Mucosa of rectum (tissue), 2 donors: ENCODE measurements around the gene TMEM187.

Source experiments
- H3K27ac ChIP-seq, 2 donors: one replicate each; pipeline ENCODE4 v1.7.0; 2013; ENCODE audit warnings: inconsistent platforms in 2 of 2, low read depth in 2 of 2, low read length in 2 of 2
- H3K27me3 ChIP-seq, 2 donors: one replicate each; pipeline ENCODE4 v1.7.0; 2013; ENCODE audit warnings: low read length in 2 of 2; ENCODE audit not compliant: control insufficient read depth in 2 of 2, insufficient read depth in 2 of 2
- H3K36me3 ChIP-seq, 2 donors: one replicate each; pipeline ENCODE4 v1.7.0; 2013; ENCODE audit warnings: low read length in 2 of 2; ENCODE audit not compliant: control insufficient read depth in 2 of 2, insufficient read depth in 2 of 2
- H3K4me1 ChIP-seq, 2 donors: one replicate each; pipeline ENCODE4 v1.7.0; 2013; ENCODE audit warnings: low read length in 2 of 2, mild to moderate bottlenecking in 1 of 2; ENCODE audit not compliant: control insufficient read depth in 2 of 2, insufficient read depth in 2 of 2
- H3K4me3 ChIP-seq, 2 donors: one replicate each; pipeline ENCODE4 v1.7.0; 2013; ENCODE audit warnings: low read length in 2 of 2
- H3K9ac ChIP-seq, 2 donors: one replicate each; pipeline ENCODE4 v1.7.0; 2013; ENCODE audit warnings: low read length in 2 of 2, low read depth in 1 of 2, mild to moderate bottlenecking in 1 of 2
- H3K9me3 ChIP-seq, 2 donors: one replicate each; pipeline ENCODE4 v1.7.0; 2013; ENCODE audit warnings: low read length in 2 of 2; ENCODE audit not compliant: control insufficient read depth in 2 of 2
- donor health status: healthy.
- donor health status: Normal muscosa, but diverticular disease.

Gene TMEM187

DNA sequence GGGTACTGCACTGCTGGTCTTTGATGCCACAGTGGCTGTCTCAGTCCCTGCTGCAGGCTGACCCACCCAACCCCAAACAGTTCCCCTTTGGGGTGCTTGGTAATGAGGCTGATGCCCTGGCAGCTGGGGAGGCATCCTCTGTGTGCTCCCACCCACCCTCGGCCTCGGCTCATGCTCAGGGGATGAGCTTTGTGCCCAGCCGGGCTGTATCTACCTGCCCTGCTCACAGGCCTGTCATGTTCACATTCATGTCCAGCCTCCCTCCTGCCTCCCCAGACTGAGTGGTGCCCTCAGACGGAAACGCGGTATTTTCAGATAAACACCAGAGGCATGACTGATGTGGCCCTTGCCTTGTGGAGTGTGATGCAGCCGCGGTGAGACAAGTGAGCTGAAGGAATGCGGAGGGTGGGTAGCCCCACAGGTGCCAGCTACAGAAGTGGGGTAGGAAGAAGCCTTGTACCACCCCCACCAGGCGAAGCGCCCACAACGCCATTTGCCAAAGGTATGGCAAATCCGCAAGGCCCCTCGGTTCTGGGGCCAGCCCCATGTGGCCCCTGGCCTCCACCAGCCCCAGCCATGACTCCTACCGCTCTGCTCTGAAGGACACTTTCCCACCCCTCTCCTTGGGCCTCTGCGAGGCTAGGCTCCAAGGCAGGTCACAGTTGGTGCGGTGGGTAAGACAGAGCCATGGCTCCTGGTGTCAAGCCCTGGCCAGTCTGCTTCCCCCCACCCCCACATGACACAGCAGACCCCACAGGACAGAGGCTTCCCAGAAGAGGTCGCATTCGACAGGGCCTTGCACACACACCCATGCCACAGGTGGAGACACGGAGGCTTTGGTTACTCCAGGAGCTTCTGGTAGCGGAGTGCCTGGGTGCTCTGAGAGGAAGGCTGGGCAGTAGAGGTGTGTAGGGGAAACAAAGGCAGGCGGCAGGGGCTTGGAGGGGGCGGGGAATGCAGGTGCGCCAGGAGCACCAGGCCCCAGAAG lies 26.3 kb upstream of the TMEM187 start:
- Histone ChIP-seq H3K4me3 (no peak overlapping the region), H3K27me3 (peaks cover 0 to 2% of the 10 kb centered on the region in 2 donors), H3K9me3 (no peaks in the 10 kb centered on the region), H3K4me1 (peaks cover 3 to 5% of the 10 kb centered on the region in 2 donors), H3K36me3 (peaks cover 3 to 19% of the 10 kb centered on the region in 2 donors), H3K27ac (no peak overlapping the region), H3K9ac (no peak overlapping the region)

DNA sequence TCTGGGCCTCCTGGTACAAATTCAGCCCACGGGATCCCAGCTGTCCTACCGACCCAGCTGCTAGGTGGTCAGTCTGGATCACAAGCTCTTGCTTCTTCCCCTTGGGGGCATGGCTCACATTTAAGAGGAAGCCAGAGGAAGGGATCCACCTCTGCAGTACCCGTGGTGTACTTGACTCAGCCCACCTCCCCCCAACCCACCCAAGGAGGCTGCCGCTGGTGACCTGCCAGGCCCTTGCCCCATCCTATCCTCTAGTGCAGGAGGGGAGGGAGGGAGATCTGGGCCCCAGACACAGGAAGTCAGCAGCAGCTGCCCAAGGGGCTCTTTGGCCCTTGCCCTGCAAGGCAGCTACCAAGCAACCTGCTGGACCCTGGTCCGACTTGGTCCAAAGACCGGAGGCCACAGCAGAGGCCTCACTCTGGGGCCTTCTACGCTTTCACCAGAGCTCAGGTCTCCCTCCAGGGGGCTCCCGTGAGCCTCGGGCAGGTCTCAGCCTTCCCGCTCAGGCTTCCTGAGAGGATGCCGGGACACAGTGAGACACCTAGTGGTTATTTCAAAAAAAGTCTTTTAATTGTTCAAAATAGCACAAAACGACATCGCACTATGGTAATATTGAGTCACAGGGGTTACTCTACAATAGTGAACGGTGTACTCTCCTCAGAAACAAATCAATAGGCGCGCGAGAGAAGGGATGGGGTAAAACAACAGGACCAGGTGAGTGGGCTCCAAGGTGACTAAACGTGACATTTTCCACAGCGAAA lies 25.4 kb upstream of the TMEM187 start:
- peaks cover 0 to 2% of the 10 kb centered on the region in 2 donors for H3K27me3 ChIP-seq
- H3K4me1 ChIP-seq: peaks cover 3 to 5% of the 10 kb centered on the region in 2 donors
- H3K27ac ChIP-seq: peak overlapping the region in 1 of 2 donors; percentile 9
- H3K9ac ChIP-seq: no peak overlapping the region
- no peak overlapping the region for H3K4me3 ChIP-seq
- no peaks in the 10 kb centered on the region for H3K9me3 ChIP-seq
- peaks cover 10 to 28% of the 10 kb centered on the region in 2 donors for H3K36me3 ChIP-seq

DNA sequence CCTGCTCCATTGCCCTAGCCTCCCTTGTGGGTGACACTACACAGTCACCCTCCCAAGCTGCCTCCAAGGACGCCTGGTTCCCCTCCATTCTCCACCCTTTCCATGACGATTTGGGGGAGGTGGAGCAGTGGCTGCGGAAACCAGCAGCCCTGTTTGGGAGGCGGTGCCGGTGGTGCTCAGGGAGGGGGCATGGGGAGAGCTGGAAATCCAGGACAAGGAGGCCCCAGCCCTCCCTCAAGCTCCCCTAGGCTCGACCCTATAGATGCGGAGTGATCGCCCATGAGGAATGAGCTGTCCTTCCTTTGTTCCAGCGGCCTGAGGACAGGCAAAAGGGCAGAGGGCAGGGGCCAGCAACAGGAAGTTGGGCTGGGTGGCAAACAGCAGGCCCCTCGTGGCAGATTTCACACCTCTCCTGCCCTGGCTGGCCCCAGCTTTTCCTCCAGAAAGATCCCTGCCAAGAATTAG lies 24.5 kb upstream of the TMEM187 start:
- H3K4me1 ChIP-seq: peaks cover 3 to 5% of the 10 kb centered on the region in 2 donors
- H3K9me3 ChIP-seq: no peaks in the 10 kb centered on the region
- no peak overlapping the region for H3K9ac ChIP-seq
- no peak overlapping the region for H3K4me3 ChIP-seq
- peak overlapping the region in 1 of 2 donors; percentile 9 for H3K27ac ChIP-seq
- peaks cover 0 to 2% of the 10 kb centered on the region in 2 donors for H3K27me3 ChIP-seq
- H3K36me3 ChIP-seq: peaks cover 11 to 31% of the 10 kb centered on the region in 2 donors

DNA sequence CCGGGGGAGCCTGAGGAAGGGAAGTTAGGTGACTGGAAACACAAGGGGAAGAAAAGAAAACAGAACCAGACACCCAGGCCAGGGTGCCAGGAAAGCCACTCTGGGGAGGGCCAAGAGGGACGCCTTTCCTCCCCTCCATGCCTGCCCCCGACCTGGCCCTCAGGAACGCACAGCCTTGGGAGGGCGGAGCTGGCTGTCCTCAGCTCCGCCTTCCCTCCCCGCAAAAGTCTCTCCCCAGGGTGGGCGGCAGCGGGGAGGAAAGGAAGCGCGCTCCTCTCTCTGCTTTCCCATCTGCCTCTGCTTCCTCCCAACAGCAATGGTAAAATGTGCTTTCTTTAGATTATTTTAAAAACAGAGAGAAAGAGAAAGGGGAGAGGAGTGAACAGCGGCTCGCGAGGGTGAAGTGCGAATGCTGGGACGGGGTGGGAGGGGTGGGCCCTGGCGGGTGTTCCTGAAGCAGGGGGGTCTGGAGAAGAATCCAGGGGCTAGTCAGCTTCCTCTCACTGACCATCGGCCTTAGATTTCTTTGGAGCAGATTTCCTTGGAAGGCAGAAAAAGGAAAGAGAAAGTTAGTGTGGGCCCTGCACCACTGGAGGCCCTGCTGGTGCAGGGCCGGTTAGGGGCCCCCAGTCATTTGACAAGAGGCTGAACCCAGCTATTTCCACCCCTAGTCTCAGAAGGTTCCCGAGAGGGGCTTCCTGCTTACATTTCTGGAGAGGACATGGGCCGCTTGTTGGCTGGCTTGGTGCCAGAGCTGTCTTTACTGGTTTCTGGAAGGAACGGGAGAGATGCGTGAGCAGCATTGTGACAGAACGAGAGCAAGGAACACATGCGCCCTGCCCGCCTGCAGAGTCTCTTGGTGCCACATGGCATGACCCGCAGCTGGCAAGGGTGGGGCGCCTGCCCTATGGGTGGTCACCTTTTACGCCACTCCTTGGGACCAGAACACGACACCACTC lies 23.4 kb upstream of the TMEM187 start:
- peaks cover 13 to 36% of the 10 kb centered on the region in 2 donors for H3K36me3 ChIP-seq

DNA sequence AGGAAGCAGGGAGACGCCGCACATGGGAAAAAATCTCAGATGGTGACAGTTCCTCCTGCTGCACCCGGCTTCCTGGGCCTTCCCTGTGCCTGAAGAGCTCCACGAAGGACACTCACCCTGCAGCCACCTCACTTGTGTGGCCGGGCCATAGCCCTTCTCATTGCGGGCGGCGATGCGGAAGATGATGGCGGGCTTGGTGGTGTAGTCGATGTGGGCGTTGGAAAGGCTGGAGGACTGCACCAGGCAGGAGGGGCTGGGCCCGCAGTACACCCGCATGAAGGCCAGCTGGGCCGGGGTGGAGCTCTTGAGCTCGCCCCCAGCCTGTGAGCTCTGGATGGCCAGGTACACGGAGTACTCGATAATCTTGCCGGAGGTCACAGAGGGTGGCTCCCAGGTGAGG lies 22.4 kb upstream of the TMEM187 start:
- Histone ChIP-seq H3K4me3 (no peak overlapping the region), H3K4me1 (peaks cover 0 to 5% of the 10 kb centered on the region in 2 donors), H3K27me3 (no peaks in the 10 kb centered on the region), H3K9ac (no peak overlapping the region), H3K27ac (no peak overlapping the region), H3K9me3 (no peaks in the 10 kb centered on the region), H3K36me3 (peaks cover 13 to 41% of the 10 kb centered on the region in 2 donors)

More for the DNA sequence above, 23.4 kb upstream of the TMEM187 start:
- no peak overlapping the region for H3K9ac ChIP-seq
- H3K27me3 ChIP-seq: peaks cover 0 to under 1% of the 10 kb centered on the region in 2 donors
- H3K4me1 ChIP-seq: peaks cover 0 to 5% of the 10 kb centered on the region in 2 donors
- H3K27ac ChIP-seq: no peak overlapping the region
- no peak overlapping the region for H3K4me3 ChIP-seq
- H3K9me3 ChIP-seq: no peaks in the 10 kb centered on the region

DNA sequence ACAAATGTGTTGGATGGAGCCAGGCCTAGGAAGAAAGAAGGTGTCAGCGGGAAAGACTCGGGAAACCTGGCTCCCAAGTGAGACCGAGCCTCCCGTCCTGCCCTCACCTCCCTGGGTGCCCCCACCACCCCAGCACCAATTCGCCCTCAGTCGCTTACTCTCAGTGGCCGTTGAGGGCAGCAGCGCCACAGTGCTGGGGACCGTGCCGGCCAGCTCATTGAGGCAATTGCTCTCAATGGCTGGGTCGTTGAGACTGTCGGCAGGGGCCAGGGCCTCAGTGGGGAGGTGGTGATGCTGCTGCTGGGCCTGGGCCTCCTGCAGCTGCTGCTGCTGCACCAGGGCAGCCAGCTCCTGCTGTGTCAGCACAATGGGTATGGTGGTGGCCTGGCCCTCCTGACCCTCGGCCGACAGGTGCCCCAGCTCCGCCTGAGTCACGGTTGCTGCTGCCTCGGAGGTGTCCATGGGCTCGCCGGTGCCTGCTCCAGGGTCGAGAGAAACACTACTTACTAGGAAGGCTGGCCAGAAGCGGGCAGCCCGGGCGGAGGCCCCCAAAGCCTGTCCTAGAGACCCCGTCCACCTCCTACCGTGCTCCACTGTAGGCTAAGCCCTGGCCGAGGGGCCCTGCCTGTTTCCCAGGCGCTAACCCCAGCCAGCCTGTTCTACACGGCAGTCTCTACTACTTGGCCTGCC lies 20.7 kb upstream of the TMEM187 start:
- no peak overlapping the region for H3K4me3 ChIP-seq
- H3K9ac ChIP-seq: no peak overlapping the region
- H3K27me3 ChIP-seq: no peaks in the 10 kb centered on the region
- peaks cover 0 to 5% of the 10 kb centered on the region in 2 donors for H3K4me1 ChIP-seq
- H3K36me3 ChIP-seq: peaks cover 24 to 57% of the 10 kb centered on the region in 2 donors
- peak overlapping the region in 1 of 2 donors; percentile 9 for H3K27ac ChIP-seq
- H3K9me3 ChIP-seq: no peaks in the 10 kb centered on the region

DNA sequence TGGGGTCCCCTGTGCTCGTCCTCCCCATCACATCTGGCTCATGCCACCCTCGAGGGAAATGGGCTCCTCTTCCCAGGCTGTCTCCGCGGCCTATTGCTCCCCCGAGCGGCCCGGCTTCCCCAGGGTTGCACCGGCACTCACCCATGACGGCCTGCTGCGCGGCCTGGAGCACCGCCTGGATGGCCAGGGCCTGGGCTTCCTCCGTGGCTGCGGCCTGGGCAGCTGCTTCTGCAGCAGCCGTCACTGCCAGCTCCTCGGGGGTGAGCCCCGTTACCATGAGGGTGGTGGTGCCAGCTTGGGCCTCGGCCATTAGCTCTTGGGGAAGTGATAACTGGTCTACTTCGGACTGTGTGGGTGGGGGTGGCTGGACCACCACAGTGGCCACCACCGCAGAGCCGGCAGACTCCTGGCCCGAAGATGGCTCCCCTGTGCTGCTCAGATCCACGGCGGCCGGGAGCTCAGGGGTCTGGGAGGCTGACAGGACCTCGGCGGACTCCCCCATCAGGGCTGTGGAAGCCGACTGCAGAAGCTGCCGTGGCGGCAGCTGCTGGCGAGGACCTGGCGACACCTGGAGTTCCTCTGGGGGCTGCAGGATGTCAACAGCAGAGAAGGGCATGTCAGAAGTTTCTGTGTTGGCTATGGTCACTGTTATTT lies 20.1 kb upstream of the TMEM187 start:
- no peak overlapping the region for H3K4me3 ChIP-seq
- no peaks in the 10 kb centered on the region for H3K9me3 ChIP-seq
- H3K9ac ChIP-seq: no peak overlapping the region
- peaks cover 31 to 64% of the 10 kb centered on the region in 2 donors for H3K36me3 ChIP-seq
- H3K27ac ChIP-seq: peak overlapping the region in 1 of 2 donors; percentile 35
- H3K27me3 ChIP-seq: no peaks in the 10 kb centered on the region
- H3K4me1 ChIP-seq: peaks cover 0 to 5% of the 10 kb centered on the region in 2 donors

DNA sequence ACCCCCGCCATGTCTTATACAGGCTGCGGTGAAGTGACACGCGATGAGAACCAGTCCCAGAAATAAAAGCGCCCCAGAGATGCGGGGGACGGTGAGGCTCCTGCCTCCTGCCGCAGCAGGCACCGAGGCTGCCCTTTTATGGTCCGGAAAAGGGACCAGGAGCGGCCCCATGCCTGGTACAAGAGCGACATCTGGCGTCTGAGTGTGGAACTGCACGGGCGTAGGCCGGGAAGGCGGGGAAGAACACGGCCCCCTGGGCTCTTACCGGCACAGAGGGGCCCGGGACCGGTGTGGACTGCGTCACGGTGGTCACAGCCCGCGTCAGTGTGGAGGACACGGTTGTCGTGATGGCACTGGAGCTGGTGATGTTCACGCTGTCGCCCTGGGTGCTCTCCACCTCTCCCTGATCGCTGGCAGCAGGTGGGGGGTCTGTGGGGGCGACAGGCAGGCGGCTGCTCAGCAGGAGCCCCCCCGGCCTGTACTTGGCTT lies 19.2 kb upstream of the TMEM187 start:
- Histone ChIP-seq H3K4me3 (no peak overlapping the region), H3K27me3 (no peaks in the 10 kb centered on the region), H3K4me1 (peaks cover 0 to 3% of the 10 kb centered on the region in 2 donors), H3K36me3 (peaks cover 36 to 71% of the 10 kb centered on the region in 2 donors), H3K27ac (peak overlapping the region in 1 of 2 donors; percentile 35), H3K9me3 (no peaks in the 10 kb centered on the region), H3K9ac (no peak overlapping the region)
